HG02610 (cell line): ENCODE results near the gene CAST.
"Not testable (repeated sequence)": the region's sequence is repeated elsewhere in the genome, so short reads cannot be mapped to it uniquely, and the experiment has no call there.

ENCODE experiments used
- ATAC-seq: cut with Tn5 transposase; IDR thresholded peaks from one replicate; pipeline ENCODE4 v1.9.1; 2021; ENCODE audit warnings: mild to moderate bottlenecking, moderate library complexity; ENCODE audit not compliant: unreplicated experiment

Gene CAST

GRCh38 chr5:96775689-96776088 lies 113.5 kb downstream of the CAST start:
- ATAC-seq, result no peak

DNA sequence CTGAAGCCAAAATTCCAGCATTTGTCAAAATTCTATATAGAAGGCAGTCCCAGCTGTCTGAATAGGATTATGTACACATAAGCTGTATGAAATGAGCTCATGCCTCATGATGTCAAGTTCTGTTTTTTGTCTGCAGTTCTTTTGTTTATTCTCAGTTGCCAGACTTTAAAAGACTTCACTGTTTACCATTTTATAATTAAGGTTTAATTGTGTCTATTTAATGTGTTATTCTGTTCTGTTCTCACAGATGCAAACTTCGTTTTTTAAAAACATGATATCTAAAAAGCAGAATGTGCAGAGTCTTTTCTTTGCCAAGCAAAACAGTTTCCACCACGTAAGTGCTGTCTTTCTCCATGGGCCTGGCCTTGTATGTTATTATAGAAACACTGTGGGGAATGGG lies 114.4 kb downstream of the CAST start:
- ATAC-seq, result no peak

GRCh38 chr5:96778409-96778808 lies 116.2 kb downstream of the CAST start:
- no peak for ATAC-seq

DNA sequence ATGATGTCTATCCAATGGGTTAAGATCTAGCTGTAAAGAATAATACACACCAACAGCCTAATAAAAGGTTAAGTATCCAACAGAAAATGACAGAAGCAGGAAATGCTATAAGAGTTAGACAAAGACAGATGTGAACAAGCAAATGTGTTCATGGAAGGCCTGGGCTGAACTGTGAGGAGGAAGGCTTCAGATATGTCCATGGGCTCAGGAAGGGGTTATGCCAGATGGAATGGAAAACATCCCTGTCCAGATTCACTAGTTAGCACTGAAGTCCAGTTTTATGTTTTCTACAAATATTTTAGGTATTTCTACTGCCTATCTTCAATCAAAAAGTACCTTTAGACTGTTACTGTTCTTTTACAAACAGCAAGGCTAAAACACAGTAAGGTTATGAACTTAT lies 118.5 kb downstream of the CAST start:
- no peak for ATAC-seq

DNA sequence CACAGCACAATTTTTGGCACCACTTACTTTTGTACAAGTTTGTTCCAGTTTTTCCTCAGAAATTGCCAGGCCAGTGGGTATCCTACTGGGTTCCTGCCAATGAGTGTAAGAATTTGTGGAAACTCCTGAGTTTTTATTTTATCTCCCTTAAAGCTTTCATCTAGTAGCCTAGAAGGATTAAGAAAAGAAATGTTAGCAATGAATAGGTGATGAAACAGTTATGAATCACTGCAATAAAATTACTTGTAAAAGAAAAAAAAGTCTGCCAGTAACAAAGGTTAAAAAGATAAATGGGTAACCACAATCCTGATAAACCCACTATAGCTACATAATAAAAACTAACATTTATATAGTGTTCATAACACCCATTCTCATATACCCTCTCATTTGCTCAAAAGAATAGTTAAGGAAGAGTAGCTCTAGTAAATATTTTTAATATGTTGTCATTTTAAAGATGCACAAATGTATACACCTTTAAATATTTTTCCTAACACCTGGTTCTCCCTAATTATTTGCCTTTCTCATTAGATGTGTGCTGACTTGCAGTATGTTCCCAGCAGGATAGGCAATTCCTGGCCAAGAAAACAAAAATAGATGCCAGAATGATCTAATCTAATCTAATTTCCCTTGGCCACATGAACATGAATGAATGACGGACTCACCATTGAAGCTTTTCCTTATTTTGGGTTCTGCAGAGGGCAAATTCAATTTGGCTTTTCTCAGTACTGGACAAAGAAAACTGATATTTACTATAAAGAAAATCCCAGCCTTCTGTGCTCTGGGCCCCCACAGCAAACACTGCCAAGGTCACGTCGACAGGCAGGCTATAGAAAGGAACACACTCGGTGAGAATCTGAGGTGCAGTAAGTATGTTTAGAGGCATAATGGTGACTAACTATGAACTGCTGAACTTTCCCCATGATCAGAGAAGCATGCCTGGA lies 119.1 kb downstream of the CAST start:
- no peak for ATAC-seq

- no peak for ATAC-seq
Observed at GRCh38 chr5:96783326-96783725, 121.2 kb downstream of the CAST start.

GRCh38 chr5:96785326-96786109 lies 123.3 kb downstream of the CAST start:
- no peak for ATAC-seq

GRCh38 chr5:96788112-96788749 lies 126.1 kb downstream of the CAST start:
- no peak for ATAC-seq

DNA sequence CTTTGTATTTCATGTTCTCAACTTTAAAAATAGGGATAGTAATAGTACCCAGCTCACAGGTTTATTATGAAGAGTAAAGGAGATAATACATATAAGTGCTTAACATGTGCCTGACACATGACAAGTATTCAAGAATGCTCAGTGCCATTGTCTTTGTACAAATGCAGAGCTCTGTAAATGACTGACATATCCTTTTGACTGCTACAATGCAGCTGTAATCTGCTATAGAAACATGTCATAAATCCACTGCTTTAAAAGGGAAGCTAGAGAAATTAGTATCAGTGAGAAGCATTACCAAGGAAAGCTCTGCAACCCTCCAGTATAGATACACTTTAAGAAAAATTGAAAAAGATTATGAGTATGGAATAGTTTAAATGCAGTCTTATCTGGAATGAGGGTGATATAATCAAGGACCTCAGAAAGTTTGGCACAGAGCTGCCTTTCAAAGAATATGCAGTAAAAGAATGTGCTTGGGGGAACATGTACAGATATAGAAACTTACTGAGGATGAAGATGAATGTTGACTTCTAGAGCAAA lies 127.7 kb downstream of the CAST start:
- no peak for ATAC-seq

DNA sequence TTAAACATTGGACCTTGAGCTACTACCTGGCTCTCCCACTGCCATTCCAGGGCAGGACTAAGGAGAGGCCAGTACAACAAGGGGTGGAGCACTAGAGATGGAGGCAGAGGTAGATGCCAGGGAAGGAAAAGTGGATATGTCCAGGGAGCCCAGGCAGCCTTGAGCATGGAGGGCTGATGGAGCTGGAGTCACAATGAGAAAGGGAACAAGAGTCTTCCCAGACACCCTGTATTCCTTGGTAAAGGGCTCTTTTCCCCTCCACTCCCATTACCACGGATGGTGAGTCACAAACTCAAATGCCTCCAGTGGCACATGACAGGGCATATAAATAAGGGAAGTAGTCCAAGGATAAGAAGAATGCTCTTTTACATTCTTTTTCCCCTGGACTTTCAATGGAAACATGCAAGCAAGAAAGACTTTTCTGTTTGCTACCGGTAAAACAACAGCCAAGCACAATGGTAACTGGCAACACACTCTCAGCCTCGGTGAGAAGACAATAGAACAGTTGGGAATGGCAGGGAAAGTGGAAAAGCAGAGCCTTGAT lies 128.9 kb downstream of the CAST start:
- ATAC-seq, result no peak

DNA sequence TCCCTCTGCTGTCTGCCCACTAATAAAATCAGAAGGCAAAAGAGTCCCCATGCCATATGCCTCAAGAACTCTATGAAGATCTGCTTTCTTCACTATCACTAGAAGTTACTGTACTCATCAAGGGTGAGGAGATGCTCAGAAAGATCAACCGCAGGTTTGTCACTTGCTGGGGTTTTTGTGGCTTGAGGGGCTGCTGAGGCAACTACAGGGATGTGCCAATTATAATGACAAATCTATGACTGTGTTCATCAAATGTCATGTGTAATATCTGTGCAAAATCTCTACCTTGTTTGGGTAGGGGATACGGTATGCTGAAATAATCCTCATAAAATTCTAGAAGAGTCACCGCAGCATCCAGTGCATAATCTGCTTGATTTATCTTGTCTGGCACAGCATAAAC lies 132.6 kb downstream of the CAST start:
- no peak for ATAC-seq

DNA sequence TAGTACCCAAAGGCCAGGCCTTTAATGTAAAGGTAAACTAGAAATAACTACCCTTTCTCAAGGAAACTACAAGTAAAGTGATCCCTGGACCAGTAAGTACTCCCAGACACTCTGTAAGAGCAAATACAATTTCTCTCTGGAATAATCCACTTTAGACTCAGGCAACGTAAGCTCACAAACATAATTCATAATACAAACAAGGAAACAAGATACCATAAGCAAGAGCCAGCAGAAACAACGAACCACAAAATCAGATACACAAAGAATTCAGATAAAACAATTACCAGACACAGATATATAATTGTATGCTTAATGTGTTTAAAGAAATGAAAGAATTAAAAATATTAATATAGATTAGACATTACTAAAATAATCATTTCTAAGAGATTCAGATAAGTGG lies 133.4 kb downstream of the CAST start:
- ATAC-seq, result no peak

DNA sequence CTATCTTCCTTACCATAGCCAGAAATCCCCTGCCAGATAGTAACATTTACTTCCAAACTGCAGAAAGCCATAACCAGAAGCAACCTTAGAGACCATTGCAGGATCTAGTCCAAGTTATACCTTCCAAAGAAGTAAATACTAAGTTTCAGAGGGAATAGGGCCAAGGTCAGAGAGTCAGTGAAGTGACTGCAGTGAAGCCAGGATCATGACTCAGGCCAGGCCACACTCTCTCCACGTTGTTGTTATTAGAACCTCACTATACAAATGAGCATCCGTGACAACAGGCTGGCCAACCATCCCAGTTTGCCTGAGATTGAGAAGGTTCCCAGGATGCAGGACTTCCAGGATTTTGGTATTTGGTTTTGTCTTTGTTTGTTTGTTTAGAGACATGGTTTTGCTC lies 134.3 kb downstream of the CAST start:
- no peak for ATAC-seq

DNA sequence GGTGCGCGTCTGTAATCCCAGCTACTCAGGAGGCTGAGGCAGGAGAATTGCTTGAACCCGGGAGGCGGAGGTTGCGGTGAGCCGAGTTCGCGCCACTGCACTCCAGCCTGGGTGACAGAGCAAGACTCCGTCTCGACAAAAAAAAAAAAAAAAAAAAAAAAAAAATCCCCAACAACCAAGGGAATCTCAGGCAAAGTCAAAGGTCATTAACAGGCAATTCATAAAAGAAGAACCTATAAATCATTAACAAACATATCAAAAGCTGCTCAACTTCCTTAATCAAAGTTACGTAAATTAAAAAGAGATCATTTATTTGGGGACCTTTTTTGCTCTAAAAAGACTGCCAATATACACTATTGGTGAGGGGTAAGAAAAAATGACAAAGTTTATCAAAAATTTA lies 139.5 kb downstream of the CAST start:
- not testable (repeated sequence) for ATAC-seq

- peak; percentile 24 for ATAC-seq
Observed at GRCh38 chr5:96807075-96807654, 145.0 kb downstream of the CAST start.

DNA sequence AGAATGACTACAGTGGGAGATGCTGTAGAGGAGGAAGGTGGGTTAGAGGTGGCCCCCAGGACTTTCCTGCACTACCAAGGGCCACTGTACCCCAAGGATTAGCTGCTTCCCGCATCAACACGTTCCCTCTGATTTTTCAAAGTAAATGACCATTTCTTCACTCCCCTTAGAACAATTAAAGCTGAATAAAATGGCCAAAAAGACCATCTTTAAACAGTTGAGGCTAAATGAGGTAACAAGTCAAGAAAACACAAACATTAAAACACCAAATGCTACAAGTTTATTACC lies 146.3 kb downstream of the CAST start:
- no peak for ATAC-seq

DNA sequence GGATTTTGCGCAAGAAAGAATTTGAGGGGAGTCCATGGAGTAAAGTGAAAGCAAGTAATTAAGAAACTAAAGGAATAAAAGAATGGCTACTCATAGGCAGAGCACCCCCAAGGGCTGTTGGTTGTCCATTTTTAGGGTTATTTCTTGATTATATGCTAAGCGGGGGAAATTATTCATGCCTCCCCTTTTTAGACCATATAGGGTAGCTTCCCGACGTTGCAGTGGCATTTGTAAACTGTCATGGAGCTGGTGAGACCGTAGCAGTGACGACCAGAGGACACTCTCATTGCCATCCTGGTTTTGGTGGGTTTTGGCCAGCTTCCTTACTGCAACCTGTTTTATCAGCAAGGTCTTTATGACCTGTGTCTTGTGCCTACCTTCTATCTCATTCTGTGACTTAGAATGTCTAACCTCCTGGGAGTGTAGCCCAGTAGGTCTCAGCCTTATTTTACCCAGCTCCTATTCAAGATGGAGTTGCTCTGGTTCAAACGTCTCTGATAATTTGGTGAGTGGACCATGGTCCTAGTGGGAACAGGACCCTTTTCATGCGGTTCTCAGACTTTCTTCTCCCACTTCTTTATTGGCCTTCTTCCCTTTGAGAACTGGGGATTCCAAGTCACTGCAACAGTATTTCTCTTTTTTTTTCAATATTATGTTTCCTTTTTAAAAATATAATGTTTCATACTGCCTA lies 146.8 kb downstream of the CAST start:
- no peak for ATAC-seq

- no peak for ATAC-seq
Observed at GRCh38 chr5:96809921-96810320, 147.7 kb downstream of the CAST start.

- no peak for ATAC-seq
Observed at GRCh38 chr5:96812851-96813250, 150.7 kb downstream of the CAST start.

- ATAC-seq, result no peak
Observed at GRCh38 chr5:96814041-96814440, 151.9 kb downstream of the CAST start.
